Gastroesophageal sphincter (tissue), 4 donors: Measurements from ENCODE around the gene CACNA1A. TPM values are rescaled to one million over a fixed set of nuclear protein-coding genes. Genes with fewer than 3 reads are reported as not detected.

Experiments
- ATAC-seq: fragments of 150-250 bp; one replicate; pipeline ENCODE4 v1.9.1; 2016; ENCODE audit warnings: mild to moderate bottlenecking, moderate library complexity
- H3K27ac ChIP-seq, 4 donors: fragments of 200-600 bp; sonication (generic) in 3 of 4; 1 replicate in 3 of 4; 2 replicates in 1 of 4; pipeline ENCODE4 v1.5.1; 2016 to 2019
- H3K27me3 ChIP-seq: fragments of 200-600 bp; sonication (generic); one replicate; pipeline ENCODE4 v1.5.1; 2019
- H3K36me3 ChIP-seq, 2 donors: fragments of 200-600 bp; sonication (generic); one replicate each; pipeline ENCODE4 v1.5.1; 2019; ENCODE audit warnings: control low read depth in 1 of 2
- H3K4me1 ChIP-seq, 3 donors: fragments of 200-600 bp; sonication (generic); 1 replicate in 2 of 3; 2 replicates in 1 of 3; pipeline ENCODE4 v1.5.1; 2016 to 2019; ENCODE audit warnings: control low read depth in 2 of 3
- H3K4me3 ChIP-seq, 2 donors: fragments of 200-600 bp; sonication (generic); one replicate each; pipeline ENCODE4 v1.5.1; 2019; ENCODE audit warnings: mild to moderate bottlenecking in 1 of 2, moderate library complexity in 1 of 2
- H3K9me3 ChIP-seq, 3 donors: fragments of 200-600 bp; sonication (generic); one replicate each; pipeline ENCODE4 v1.5.1; 2017 to 2019; ENCODE audit warnings: control low read depth in 2 of 3
- CTCF ChIP-seq, 4 experiments: fragments of 200-600 bp in 2 of 4; fragments of 450-650 bp in 2 of 4; sonication (generic) in 1 of 4; IDR thresholded peaks; one replicate each; pipeline ENCODE4 v1.5.1; 2017 to 2019; ENCODE audit warnings: antibody characterized with exemption in 4 of 4, mild to moderate bottlenecking in 2 of 4, moderate library complexity in 2 of 4
- EP300 ChIP-seq: sonication (generic); formaldehyde crosslinking; IDR thresholded peaks from one replicate; pipeline ENCODE4 v1.6.1; 2017; ENCODE audit warnings: antibody characterized with exemption, mild to moderate bottlenecking
- POLR2A ChIP-seq, 2 donors: fragments of 450-650 bp; IDR thresholded peaks; one replicate each; pipeline ENCODE4 v1.6.1; 2017; ENCODE audit warnings: antibody characterized with exemption in 2 of 2, mild to moderate bottlenecking in 2 of 2, moderate library complexity in 1 of 2
- POLR2AphosphoS5 ChIP-seq: sonication (generic); formaldehyde crosslinking; IDR thresholded peaks from one replicate; pipeline ENCODE4 v1.6.1; 2017; ENCODE audit warnings: antibody characterized with exemption
- WGBS, 2 donors: methylation state at CpG; one replicate each; pipeline ENCODE4 v1.1.5; 2018; ENCODE audit warnings: low coverage in 1 of 2; 5-methylcytosine and 5-hydroxymethylcytosine counted together
- total RNA-seq, 4 donors: library from RNA; depleted of rRNA; stranded (reverse); fragments of >200 nt; gene quantifications; one replicate each; pipeline ENCODE4 v1.1.0, GENCODE V29; 2016

CACNA1A gene
- total RNA-seq, 4 donors from 2014 or later = 0.54 to 1.3 (median 0.93) TPM; not detected in 1

- no peak overlapping the region for H3K27ac ChIP-seq
- H3K4me3 ChIP-seq = no peak overlapping the region
- no peaks in the 10 kb centered on the region for H3K36me3 ChIP-seq
- TF ChIP-seq CTCF (IDR thresholded peaks at IDR 0.05) (no peak), POLR2AphosphoS5 (no peak), POLR2A (IDR thresholded peaks at IDR 0.05) (no peak), EP300 (no peak)
- 11 to 18% methylated on average over 4 to 6 of the region's 7 CpGs for WGBS, 2 donors
- peaks cover 0 to 7% (median 0%) of the 10 kb centered on the region in 3 donors for H3K9me3 ChIP-seq
- no peak for ATAC-seq
- no peaks in the 10 kb centered on the region for H3K4me1 ChIP-seq
- peaks cover 49% of the 10 kb centered on the region for H3K27me3 ChIP-seq
Observed at GRCh38 chr19:13460045-13460444, 46.2 kb downstream of the CACNA1A start.

GRCh38 chr19:13459351-13459750 is 46.9 kb downstream of the CACNA1A start:
- Histone ChIP-seq H3K27ac (no peak overlapping the region), H3K27me3 (peaks cover 46% of the 10 kb centered on the region), H3K4me1 (no peaks in the 10 kb centered on the region), H3K36me3 (no peaks in the 10 kb centered on the region), H3K4me3 (no peak overlapping the region), H3K9me3 (peaks cover 0 to 7% (median 0%) of the 10 kb centered on the region in 3 donors)
- no peak for TF ChIP-seq POLR2A (IDR thresholded peaks at IDR 0.05)
- no peak for TF ChIP-seq POLR2AphosphoS5
- TF ChIP-seq CTCF (IDR thresholded peaks at IDR 0.05) = no peak
- TF ChIP-seq EP300 = no peak
- no peak for ATAC-seq
- 51 to 61% methylated on average over 6 to 9 of the region's 10 CpGs for WGBS, 2 donors

GRCh38 chr19:13451434-13451995 is 54.8 kb downstream of the CACNA1A start:
- Histone ChIP-seq H3K4me3 (no peak overlapping the region), H3K9me3 (peaks cover 0 to 43% (median 0%) of the 10 kb centered on the region in 3 donors), H3K36me3 (no peaks in the 10 kb centered on the region), H3K27ac (no peak overlapping the region), H3K27me3 (peaks cover 4% of the 10 kb centered on the region), H3K4me1 (no peaks in the 10 kb centered on the region)
- no peak for TF ChIP-seq POLR2A (IDR thresholded peaks at IDR 0.05)
- TF ChIP-seq POLR2AphosphoS5 = no peak
- no peak for TF ChIP-seq CTCF (IDR thresholded peaks at IDR 0.05)
- no peak for TF ChIP-seq EP300
- 65 to 75% methylated on average over 3 of the region's 4 CpGs for WGBS, 2 donors
- no peak for ATAC-seq

DNA sequence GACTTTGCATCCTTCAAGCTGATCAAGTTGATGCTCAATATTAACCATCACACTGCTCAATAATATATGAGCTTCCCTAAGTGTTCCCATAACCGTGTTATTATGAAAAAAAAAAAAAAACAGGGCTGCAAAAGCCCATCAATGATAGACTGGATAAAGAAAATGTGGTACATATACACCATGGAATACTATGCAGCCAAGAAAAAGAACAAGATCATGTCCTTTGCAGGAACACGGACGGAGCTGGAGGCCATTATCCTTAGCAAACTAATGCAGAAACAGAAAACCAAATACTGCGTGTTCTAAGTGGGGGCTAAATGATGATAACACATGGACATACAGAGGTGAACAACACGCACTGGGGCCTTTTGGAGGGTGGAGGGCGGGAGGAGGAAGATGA is 58.3 kb downstream of the CACNA1A start:
- Histone ChIP-seq H3K4me1 (no peaks in the 10 kb centered on the region), H3K36me3 (no peaks in the 10 kb centered on the region), H3K27me3 (no peaks in the 10 kb centered on the region), H3K27ac (no peak overlapping the region), H3K9me3 (peaks cover 0 to 36% (median 0%) of the 10 kb centered on the region in 3 donors), H3K4me3 (no peak overlapping the region)
- no peak for TF ChIP-seq EP300
- TF ChIP-seq CTCF (IDR thresholded peaks at IDR 0.05) = no peak
- TF ChIP-seq POLR2AphosphoS5 = no peak
- no peak for TF ChIP-seq POLR2A (IDR thresholded peaks at IDR 0.05)
- 79 to 88% methylated on average over 4 to 6 of the region's 6 CpGs for WGBS, 2 donors
- no peak for ATAC-seq

DNA sequence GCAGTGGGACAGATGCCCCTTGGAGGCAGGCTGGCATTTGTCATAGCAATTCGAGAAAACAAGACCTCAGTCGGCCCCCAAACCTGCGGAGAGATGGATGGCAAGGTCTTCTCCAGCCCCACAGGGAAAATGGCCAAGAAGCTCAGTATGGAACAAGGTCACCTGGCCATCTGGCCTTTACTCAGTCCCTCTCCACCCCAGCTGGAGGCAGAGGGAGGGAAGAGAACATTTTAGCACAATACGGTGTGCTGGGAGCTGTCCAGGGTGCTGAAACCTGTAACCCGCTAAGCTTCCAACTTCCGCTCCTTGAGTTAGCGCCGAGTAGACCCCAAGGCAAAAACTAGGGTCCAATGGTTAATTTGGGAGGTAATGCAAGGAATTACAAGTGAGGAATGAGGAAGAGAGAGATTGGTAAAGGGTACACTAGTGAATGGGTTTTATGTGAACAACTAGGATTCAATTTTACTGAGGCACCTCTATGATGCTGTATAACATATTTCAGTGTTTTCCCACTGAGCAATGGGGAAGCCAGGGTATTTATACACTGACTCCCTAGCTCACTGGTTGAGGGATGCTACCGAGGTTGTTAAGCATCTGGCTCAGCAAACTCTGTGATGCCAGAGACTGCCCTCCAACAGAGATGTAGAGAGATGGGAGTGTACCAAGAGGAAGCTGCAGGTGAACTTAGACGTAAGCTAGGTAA is 64.3 kb downstream of the CACNA1A start:
- H3K27me3 ChIP-seq = no peaks in the 10 kb centered on the region
- H3K4me3 ChIP-seq = no peak overlapping the region
- no peak overlapping the region for H3K27ac ChIP-seq
- no peaks in the 10 kb centered on the region for H3K36me3 ChIP-seq
- 39 to 60% methylated on average over 2 to 9 of the region's 10 CpGs for WGBS, 2 donors
- TF ChIP-seq POLR2AphosphoS5 (no peak), CTCF (IDR thresholded peaks at IDR 0.05) (no peak), EP300 (no peak), POLR2A (IDR thresholded peaks at IDR 0.05) (no peak)
- ATAC-seq = no peak
- H3K4me1 ChIP-seq = no peaks in the 10 kb centered on the region
- no peaks in the 10 kb centered on the region for H3K9me3 ChIP-seq
